MG63 (cell line): ENCODE data around the gene PEPD. TPM values are rescaled to one million over a fixed set of nuclear protein-coding genes. Genes with fewer than 3 reads are reported as not detected.
"Not testable (repeated sequence)": the region's sequence is repeated elsewhere in the genome, so short reads cannot be mapped to it uniquely, and the experiment has no call there.

Experiments
- DNase-seq: peaks from one replicate; pipeline ENCODE4 v3.0.0-alpha.2; 2020
- H3K27me3 ChIP-seq: fragments of 250-450 bp; sonication (Bioruptor Pico); 2 replicates; pipeline ENCODE4 v1.5.1; 2020; ENCODE audit warnings: mild to moderate bottlenecking, moderate library complexity
- H3K36me3 ChIP-seq: fragments of 250-450 bp; sonication (Bioruptor Pico); 2 replicates; pipeline ENCODE4 v1.5.1; 2020; ENCODE audit warnings: mild to moderate bottlenecking, moderate library complexity
- H3K4me3 ChIP-seq: fragments of 250-450 bp; sonication (Bioruptor Pico); 2 replicates; pipeline ENCODE4 v1.5.1; 2020; ENCODE audit warnings: mild to moderate bottlenecking, moderate library complexity
- H3K9me3 ChIP-seq: fragments of 250-450 bp; sonication (Bioruptor Pico); 2 replicates; pipeline ENCODE4 v1.5.1; 2020; ENCODE audit warnings: mild to moderate bottlenecking, moderate library complexity
- total RNA-seq: library from RNA; depleted of rRNA; stranded (reverse); fragments of >200 nt; shearing (Covaris generic); gene quantifications from 2 replicates; pipeline ENCODE4 v1.2.3, GENCODE V29; 2014; ENCODE audit warnings: low replicate concordance

PEPD gene
- total RNA-seq, 1 experiment from 2014 or later = 79.3 TPM

DNA sequence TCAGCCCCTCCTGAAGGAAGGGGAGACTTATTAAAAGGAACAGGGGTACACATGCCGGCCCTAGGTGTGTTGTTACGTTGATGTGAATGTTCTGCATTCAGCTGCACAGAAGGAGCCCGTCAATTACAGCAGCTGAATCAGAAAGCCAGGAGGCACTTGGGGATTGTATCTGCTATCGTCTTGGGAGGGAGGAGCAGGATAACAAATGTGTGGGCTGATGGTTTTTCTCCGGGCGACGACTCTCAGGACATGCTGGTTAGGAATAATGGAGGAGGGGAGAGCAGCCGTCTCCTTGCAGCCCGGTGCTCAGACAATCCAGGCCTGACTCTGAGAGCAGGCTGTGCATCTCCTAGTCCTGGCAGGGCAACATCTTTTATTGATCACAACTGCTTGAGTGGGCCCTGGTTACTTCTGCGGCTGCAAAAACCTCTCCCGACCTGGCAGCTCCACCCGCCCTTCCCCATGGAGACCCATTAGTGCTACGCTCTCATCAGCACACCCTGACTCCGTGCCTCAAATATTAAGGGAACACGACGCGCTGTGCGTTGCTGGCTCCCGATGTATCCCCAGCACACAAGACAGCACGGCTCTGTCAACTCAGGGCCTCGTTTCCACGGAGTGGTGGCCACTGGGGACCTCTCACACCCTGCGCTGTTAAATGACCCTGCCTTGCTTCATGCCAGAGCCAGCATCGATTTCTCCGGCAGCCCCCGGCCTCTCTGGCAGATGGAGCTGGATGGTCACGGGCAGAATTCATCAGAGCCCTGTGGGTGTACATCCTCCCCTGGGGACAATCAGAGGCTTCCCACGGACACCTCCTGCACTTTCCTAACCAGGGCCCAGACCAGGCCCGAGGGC, 25.3 kb downstream of the PEPD start:
- DNase-seq = no peak
- Histone ChIP-seq H3K27me3 (no peaks in the 10 kb centered on the region), H3K4me3 (no peak overlapping the region), H3K36me3 (no peaks in the 10 kb centered on the region), H3K9me3 (no peaks in the 10 kb centered on the region)

GRCh38 chr19:33493401-33494275, 28.0 kb downstream of the PEPD start:
- Histone ChIP-seq H3K9me3 (no peaks in the 10 kb centered on the region), H3K4me3 (no peak overlapping the region), H3K36me3 (no peaks in the 10 kb centered on the region), H3K27me3 (no peaks in the 10 kb centered on the region)
- no peak for DNase-seq

GRCh38 chr19:33492951-33493350, 28.6 kb downstream of the PEPD start:
- Histone ChIP-seq H3K4me3 (no peak overlapping the region), H3K9me3 (no peaks in the 10 kb centered on the region), H3K36me3 (no peaks in the 10 kb centered on the region), H3K27me3 (no peaks in the 10 kb centered on the region)
- DNase-seq = no peak

DNA sequence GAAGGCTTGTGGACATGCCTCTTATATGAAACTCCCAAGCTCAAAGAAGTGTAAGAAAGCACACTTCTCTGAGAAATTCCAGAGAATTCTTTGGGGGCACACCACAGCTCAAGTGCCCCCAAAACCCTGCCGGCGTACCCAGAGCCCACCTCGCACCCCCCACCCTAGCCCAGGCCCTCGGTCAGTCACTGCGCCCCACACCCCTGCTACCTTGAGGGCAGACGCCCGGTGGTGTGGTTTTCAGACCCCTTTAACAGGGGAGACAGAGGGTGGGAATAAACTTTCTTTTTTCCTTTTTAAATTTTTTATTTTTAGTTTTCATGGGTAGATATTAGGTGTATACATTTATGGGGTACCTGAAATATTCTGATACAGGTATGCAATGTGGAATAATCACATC, 29.5 kb downstream of the PEPD start:
- no peaks in the 10 kb centered on the region for H3K9me3 ChIP-seq
- DNase-seq = no peak
- no peak overlapping the region for H3K4me3 ChIP-seq
- no peaks in the 10 kb centered on the region for H3K36me3 ChIP-seq
- no peaks in the 10 kb centered on the region for H3K27me3 ChIP-seq

DNA sequence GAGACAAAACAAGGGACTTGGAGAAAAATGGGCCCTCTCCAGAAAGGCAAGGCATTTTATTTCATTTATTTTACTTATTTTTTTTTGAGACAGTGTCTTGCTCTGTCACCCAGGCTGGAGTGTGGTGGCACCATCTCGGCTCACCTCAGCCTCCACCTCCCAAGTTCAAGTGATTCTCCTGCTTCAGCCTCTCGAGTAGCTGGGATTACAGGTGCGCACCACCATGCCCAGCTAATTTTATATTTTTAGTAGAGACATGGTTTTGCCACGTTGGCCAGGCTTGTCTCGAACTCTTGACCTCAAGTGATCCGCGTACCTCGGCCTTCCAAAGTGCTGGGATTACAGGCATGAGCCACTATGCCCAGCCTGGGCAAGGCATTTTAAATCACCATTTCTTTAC, 31.0 kb downstream of the PEPD start:
- not testable (repeated sequence) for H3K36me3 ChIP-seq, H3K4me3 ChIP-seq, DNase-seq

GRCh38 chr19:33490041-33490451, 31.5 kb downstream of the PEPD start:
- H3K36me3 ChIP-seq = no peaks in the 10 kb centered on the region
- no peak for DNase-seq
- no peak overlapping the region for H3K4me3 ChIP-seq
- no peaks in the 10 kb centered on the region for H3K9me3 ChIP-seq
- H3K27me3 ChIP-seq = no peaks in the 10 kb centered on the region

More for the DNA sequence above, 31.0 kb downstream of the PEPD start:
- H3K27me3 ChIP-seq, H3K9me3 ChIP-seq: not testable (repeated sequence)

DNA sequence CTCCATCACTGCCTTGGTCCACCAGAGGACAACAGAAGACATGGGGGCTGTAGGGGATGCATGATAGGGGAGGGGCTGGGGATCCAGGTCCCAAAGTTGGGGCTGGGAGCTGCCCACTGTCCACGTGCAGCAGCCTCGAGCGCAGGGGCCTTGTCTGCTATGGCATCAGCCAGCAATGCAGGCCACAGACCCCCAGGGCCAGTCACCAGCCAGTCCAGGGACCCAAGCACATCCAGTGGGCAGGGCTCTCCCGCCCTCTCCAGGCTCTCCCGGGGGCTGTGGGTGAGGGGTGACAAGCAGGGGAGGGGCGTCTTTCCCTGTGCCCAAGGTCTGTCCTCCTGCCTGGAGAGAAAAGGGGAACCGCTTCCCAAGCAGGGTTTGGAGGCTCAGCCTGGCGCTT, 32.8 kb downstream of the PEPD start:
- H3K9me3 ChIP-seq = no peaks in the 10 kb centered on the region
- H3K36me3 ChIP-seq = no peaks in the 10 kb centered on the region
- H3K4me3 ChIP-seq = no peak overlapping the region
- H3K27me3 ChIP-seq = no peaks in the 10 kb centered on the region
- no peak for DNase-seq

DNA sequence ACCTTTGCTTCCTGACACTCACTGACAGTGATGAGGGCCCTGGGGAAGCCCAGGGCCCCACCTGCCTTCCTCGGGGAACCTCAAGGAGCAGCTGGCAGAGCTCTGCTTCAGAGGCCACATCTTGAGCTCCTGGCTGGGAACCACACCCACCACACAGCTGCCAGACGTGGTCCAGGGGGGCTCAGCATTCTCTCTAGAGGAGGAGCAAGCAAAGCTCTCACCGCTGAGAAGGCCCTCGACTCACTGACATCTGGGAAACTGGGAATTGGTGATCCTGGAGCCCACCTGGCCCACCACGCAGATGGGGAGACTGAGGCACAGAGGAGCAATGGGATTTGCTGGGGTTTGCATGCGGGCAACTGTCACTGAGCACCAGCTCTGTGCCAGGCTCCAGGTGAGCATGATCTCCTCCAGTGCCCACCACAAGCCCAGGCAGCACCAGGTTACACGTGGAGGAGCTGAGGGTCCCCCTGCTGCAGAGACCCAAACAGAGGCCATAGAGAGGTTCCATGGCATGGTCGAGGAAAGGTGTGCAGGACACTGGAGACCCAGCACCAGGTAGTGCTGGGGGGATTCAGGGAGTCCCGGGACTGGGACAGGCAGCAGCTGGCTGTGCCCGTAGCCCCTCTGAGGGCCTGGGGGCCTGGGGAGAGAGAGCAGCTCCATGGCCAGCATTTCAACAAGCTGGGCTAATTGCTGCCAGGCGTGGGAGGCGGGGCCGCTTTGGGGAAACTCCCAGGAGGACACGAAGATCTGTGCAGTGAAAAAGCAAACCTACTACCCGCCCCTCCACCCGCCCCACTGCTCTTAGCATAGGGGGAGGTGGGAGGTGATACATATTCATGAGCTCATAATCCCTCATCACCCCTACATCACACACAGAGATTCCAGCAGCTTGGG, 33.4 kb downstream of the PEPD start:
- no peaks in the 10 kb centered on the region for H3K36me3 ChIP-seq
- H3K4me3 ChIP-seq = no peak overlapping the region
- H3K27me3 ChIP-seq = no peaks in the 10 kb centered on the region
- no peaks in the 10 kb centered on the region; the same call in 1 of the 2 replicates for H3K9me3 ChIP-seq
- no peak for DNase-seq

DNA sequence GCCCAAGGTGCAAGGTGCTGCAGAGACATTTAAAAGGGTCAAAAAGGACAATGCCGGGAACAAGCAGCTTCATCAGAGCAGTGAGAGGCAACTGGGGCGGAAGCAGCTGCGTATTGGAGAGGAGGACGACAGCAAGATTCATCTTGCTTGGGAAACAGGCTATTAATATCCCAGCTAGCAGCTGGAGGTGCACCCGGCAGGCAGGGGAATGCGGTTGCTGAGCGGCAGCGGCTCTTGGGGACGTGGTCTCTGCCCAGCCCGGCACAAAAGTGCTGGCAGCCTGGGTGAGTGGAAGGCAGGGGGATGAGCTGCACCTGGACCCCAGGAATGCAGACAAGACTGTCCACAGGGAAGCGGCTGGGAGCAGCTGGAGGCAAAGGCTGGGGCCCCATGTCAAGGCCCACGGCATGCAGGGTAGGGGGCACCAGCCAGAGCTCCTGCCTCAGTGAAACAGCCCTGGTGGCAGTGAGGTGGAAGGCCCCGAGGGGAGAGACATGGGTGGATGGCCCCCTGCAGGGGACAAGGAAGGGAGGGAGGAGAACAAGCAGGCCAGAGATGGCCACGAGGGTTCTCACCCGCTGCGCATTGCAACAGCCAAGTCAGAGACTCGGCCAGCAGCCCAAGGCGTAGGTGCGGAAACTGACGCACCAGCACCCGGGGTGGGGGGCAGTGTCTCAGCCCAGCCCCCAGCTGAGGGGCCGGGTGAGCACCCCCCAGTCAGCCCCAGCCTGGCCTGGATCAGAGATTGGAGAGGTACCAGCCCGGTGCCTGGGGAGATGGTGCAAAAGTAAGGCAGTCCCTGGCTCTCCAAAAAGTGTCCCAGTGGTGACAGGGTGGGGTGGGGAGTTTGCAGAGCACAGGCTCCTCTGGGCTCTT, 34.4 kb downstream of the PEPD start:
- no peaks in the 10 kb centered on the region for H3K36me3 ChIP-seq
- DNase-seq = no peak
- H3K9me3 ChIP-seq = peaks cover 3% of the 10 kb centered on the region
- H3K27me3 ChIP-seq = no peaks in the 10 kb centered on the region
- H3K4me3 ChIP-seq = no peak overlapping the region

DNA sequence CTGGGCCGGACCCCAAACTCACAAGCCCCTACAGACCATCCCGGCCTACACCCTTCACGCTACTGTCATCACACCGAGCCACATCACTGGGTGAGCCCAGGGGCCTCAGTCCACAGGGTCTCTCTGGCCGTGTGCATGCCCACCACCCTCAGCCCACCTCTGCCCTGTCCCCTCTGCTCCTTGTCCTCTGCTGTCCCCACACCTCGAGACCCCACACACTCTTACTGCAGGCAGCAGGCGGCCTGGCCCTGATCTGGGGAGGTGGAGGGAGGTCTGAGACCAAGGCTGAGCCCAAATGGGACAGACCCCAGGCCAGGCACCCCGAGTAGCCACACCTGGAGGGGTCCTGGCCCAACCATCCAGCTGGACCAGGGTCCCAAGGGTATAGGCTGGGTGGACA, 35.2 kb downstream of the PEPD start:
- Histone ChIP-seq H3K36me3 (no peaks in the 10 kb centered on the region), H3K4me3 (no peak overlapping the region), H3K9me3 (peaks cover 3% of the 10 kb centered on the region), H3K27me3 (no peaks in the 10 kb centered on the region)
- DNase-seq = no peak

DNA sequence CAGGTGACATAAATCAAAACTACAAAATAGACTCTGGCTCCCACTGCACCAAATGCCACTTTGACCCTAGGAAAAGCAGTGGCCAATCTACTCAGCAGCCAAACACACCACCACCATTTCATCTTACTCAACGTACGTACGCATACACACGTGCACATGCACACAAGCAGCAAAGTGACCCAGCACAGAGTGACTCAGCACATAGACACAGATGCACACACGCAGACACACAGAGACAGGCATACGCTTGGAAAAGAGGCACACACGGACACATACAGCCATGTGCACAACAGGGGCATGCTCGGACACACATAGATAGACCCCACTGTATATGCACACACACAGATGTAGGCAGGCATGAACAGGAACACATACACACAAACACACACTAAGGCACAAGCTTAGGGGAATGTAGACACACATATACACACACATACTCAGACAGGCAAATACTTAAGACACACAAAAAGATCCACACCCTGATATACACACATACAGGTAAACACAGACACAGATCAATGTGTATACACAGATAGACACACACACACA, 37.3 kb downstream of the PEPD start:
- H3K27me3 ChIP-seq = no peaks in the 10 kb centered on the region
- H3K4me3 ChIP-seq = no peak overlapping the region
- no peak for DNase-seq
- H3K36me3 ChIP-seq = no peaks in the 10 kb centered on the region; the same call in 1 of the 2 replicates
- peaks cover 7% of the 10 kb centered on the region for H3K9me3 ChIP-seq

DNA sequence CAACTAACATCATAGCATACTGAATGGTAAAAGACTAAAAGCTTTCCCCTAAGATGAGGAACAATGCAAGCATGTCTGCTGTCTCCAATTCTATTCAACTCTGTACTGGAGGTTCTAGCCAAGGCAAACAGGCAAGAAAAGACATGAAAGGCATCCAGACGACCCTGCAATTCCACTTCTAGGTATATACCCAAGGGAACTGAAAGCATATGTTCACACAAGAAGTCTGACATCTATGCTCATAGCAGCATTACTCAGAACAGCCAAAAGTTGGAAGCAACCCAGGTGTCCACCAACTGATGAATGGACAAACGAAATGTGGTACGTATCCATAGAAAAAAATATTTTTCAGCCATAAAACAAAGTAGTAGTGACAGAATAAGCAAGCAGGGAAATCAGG, 39.1 kb downstream of the PEPD start:
- DNase-seq = no peak
- H3K4me3 ChIP-seq = no peak overlapping the region
- H3K9me3 ChIP-seq = peaks cover 14% of the 10 kb centered on the region
- H3K36me3 ChIP-seq = no peaks in the 10 kb centered on the region; the same call in 1 of the 2 replicates
- H3K27me3 ChIP-seq = no peaks in the 10 kb centered on the region

DNA sequence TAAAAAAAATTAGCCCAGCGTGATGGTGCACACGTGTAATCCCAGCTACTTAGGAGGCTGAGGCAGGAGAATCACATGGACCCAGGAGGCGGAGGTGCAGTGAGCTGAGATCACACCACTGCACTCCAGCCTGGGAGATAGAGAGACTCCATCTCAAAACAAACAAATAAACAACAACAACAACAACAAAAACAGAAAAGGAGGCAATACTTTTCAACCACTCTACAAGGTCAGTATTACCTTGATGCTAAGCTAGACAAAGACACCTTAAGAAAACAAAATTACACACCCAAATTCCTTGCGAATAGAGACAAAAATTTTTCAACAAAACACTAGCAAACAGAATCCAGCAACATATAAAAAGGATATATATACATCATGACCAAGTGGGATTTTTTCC, 39.7 kb downstream of the PEPD start:
- DNase-seq = no peak
- Histone ChIP-seq H3K36me3 (no peaks in the 10 kb centered on the region; the same call in 1 of the 2 replicates), H3K9me3 (peaks cover 14% of the 10 kb centered on the region), H3K4me3 (no peak overlapping the region), H3K27me3 (no peaks in the 10 kb centered on the region)

DNA sequence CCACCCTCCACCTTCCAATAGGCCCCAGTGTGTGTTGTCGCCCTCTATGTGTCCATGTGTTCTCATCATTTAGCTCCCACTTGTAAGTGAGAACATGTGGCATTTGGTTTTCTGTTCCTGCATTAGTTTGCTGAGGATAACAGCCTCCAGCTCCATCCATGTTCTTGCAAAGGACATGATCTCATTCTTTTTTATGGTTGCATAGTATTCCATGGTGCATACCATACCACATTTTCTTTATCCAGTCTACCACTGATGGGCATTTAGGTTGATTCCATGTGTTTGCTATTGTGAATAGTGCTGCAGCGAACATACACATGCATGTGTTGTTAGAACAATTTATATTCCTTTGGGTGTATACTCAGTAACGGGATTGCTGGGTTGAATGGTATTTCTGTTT, 42.0 kb downstream of the PEPD start:
- DNase-seq, H3K27me3 ChIP-seq, H3K4me3 ChIP-seq, H3K36me3 ChIP-seq: not testable (repeated sequence)
- peaks cover 14% of the 10 kb centered on the region for H3K9me3 ChIP-seq

DNA sequence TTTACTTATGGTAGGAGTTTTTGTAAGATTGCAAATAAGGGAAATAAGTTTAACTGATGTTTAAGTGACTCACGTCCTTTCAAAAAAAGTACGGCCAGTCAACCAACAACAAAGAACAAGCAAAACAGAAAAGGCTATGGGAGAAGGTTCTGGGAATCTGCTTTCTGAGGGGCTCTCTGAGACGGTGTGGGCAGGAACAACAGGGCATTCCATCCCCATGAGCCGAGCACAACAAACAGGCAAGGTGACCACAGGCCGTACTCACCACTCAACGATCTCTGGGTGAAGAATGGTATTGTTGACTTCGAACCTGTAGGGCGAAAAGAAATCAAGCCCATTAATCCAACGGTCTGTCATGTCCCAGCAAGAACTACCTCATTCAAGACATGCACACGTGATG, 43.8 kb downstream of the PEPD start:
- Histone ChIP-seq H3K9me3 (peaks cover 10% of the 10 kb centered on the region), H3K27me3 (no peaks in the 10 kb centered on the region), H3K36me3 (no peaks in the 10 kb centered on the region; the same call in 1 of the 2 replicates), H3K4me3 (no peak overlapping the region)
- no peak for DNase-seq
